DOHH2 (cell line): ENCODE measurements around the gene CCR2.

Source experiments
- CTCF ChIP-seq: fragments of 200-600 bp; sonication (generic); IDR thresholded peaks from one replicate; pipeline ENCODE4 v1.5.1; 2014; ENCODE audit warnings: antibody characterized with exemption, mild to moderate bottlenecking, low read depth, low read length; ENCODE audit not compliant: poor library complexity, severe bottlenecking
- EZH2phosphoT487 ChIP-seq: fragments of 200-600 bp; sonication (generic); IDR thresholded peaks from 2 replicates; pipeline ENCODE4 v1.6.1; 2017; ENCODE audit warnings: borderline replicate concordance, mild to moderate bottlenecking, antibody characterized with exemption, low read length, moderate library complexity, mixed read lengths

GRCh38 chr3:46380471-46381221 is 26.7 kb downstream of the CCR2 start:
- TF ChIP-seq CTCF (no peak), EZH2phosphoT487 (no peak)
